Naive thymus-derived CD4-positive, alpha-beta T cell (primary cell): ENCODE results near the gene MLST8. TPM values are rescaled to one million over a fixed set of nuclear protein-coding genes. Genes with fewer than 3 reads are reported as not detected.

Experiments
- ATAC-seq: fragments of 150-1000 bp; cut with Tn5 transposase; 2 replicates; pipeline ENCODE4 v1.10.0; 2021; ENCODE audit warnings: mild to moderate bottlenecking, moderate library complexity
- CTCF ChIA-PET: fragments of 350-600 bp; sonication (Branson Sonifier 250); formaldehyde crosslinking; loops from one replicate; lab custom pipeline; 2021; ENCODE audit warnings: antibody characterized with exemption; lab: Charles Lee
- POLR2A ChIA-PET: fragments of 350-600 bp; sonication (Branson Sonifier 250); formaldehyde crosslinking; loops from one replicate; lab custom pipeline; 2021; ENCODE audit warnings: antibody characterized with exemption, inconsistent platforms; lab: Charles Lee
- DNase-seq, 9 donors: peaks; one replicate each; pipeline versions ENCODE4 v3.0.0 to v3.0.0-alpha.2; 2020 to 2022; ENCODE audit warnings: mixed read lengths in 1 of 9
- H3K27ac ChIP-seq: one replicate; pipeline ENCODE4 v1.7.0; 2013; ENCODE audit warnings: mild to moderate bottlenecking, low read depth, low read length, moderate library complexity
- H3K27me3 ChIP-seq, 2 donors: one replicate each; pipeline ENCODE4 v1.7.0; 2013; ENCODE audit warnings: low read length in 2 of 2, mild to moderate bottlenecking in 2 of 2, moderate library complexity in 2 of 2; ENCODE audit not compliant: control insufficient read depth in 2 of 2, insufficient read depth in 2 of 2
- H3K36me3 ChIP-seq, 3 experiments: 1 replicate in 2 of 3; 2 replicates in 1 of 3; pipeline ENCODE4 v1.7.0; 2013; ENCODE audit warnings: low read length in 3 of 3, mild to moderate bottlenecking in 3 of 3, moderate library complexity in 1 of 3; ENCODE audit not compliant: insufficient read depth in 3 of 3, control insufficient read depth in 2 of 3
- H3K4me1 ChIP-seq, 2 donors: one replicate each; pipeline ENCODE4 v1.7.0; 2013; ENCODE audit warnings: low read length in 2 of 2, mild to moderate bottlenecking in 2 of 2, moderate library complexity in 1 of 2; ENCODE audit not compliant: control insufficient read depth in 2 of 2, insufficient read depth in 2 of 2
- H3K4me3 ChIP-seq: 2 replicates; pipeline ENCODE4 v1.7.0; 2013; ENCODE audit warnings: mild to moderate bottlenecking, low read length
- H3K9me3 ChIP-seq, 3 experiments: 1 replicate in 2 of 3; 2 replicates in 1 of 3; pipeline ENCODE4 v1.7.0; 2013; ENCODE audit warnings: low read length in 3 of 3; ENCODE audit not compliant: control insufficient read depth in 2 of 3
- H3K27ac Mint-ChIP-seq, 9 donors: one replicate each; pipeline ENCODE4 v1.8.0; 2020 to 2022; ENCODE audit warnings: mixed read lengths in 9 of 9, mild to moderate bottlenecking in 8 of 9, moderate library complexity in 5 of 9, inconsistent platforms in 2 of 9
- H3K27me3 Mint-ChIP-seq, 5 donors: one replicate each; pipeline ENCODE4 v1.8.0; 2021 to 2022; ENCODE audit warnings: mixed read lengths in 5 of 5, mild to moderate bottlenecking in 1 of 5
- H3K36me3 Mint-ChIP-seq, 5 donors: one replicate each; pipeline ENCODE4 v1.8.0; 2020 to 2022; ENCODE audit warnings: mixed read lengths in 5 of 5, mild to moderate bottlenecking in 3 of 5, inconsistent platforms in 1 of 5
- H3K4me1 Mint-ChIP-seq, 7 donors: one replicate each; pipeline ENCODE4 v1.8.0; 2020 to 2022; ENCODE audit warnings: mixed read lengths in 7 of 7, mild to moderate bottlenecking in 3 of 7, inconsistent platforms in 1 of 7
- H3K4me3 Mint-ChIP-seq, 10 donors: one replicate each; pipeline ENCODE4 v1.8.0; 2020 to 2022; ENCODE audit warnings: mild to moderate bottlenecking in 10 of 10, mixed read lengths in 10 of 10, moderate library complexity in 6 of 10, inconsistent platforms in 2 of 10
- H3K9me3 Mint-ChIP-seq, 11 donors: one replicate each; pipeline ENCODE4 v1.8.0; 2020 to 2022; ENCODE audit warnings: mixed read lengths in 11 of 11, mild to moderate bottlenecking in 4 of 11, inconsistent platforms in 1 of 11, moderate library complexity in 1 of 11
- intact Hi-C, 2 donors: fragments of 100-400 bp; cut with micrococcal nuclease; formaldehyde crosslinking; loops; one replicate each; pipeline ENCODE4 v1.15.1; 2023
- polyA plus RNA-seq, 2 donors: library from polyadenylated mRNA; unstranded; fragments of 300-500 nt; fragmentation: Illumina TruSeq; gene quantifications; one replicate each; pipeline ENCODE4 v1.2.3, GENCODE V29; 2021
- total RNA-seq, 6 experiments: library from RNA in 5 of 6; stranded (reverse) in 5 of 6; gene quantifications; 1 replicate in 5 of 6; 2 replicates in 1 of 6; pipeline ENCODE4 v1.2.3 and lab custom pipeline; 2021 to 2026

MLST8 gene
- total and polyA plus RNA-seq, 7 experiments from 2014 or later, result 20.7 to 41.2 (median 35.5) TPM

GRCh38 chr16:2250652-2251295 is 45.5 kb downstream of the MLST8 start:
- H3K27me3 ChIP-seq, result no peaks in the 10 kb centered on the region
- intact Hi-C loops, result loop anchor here (1.0 to 5.0 kb wide), 8 partner anchors 18 to 237 kb away; partner anchors contain the start of genes E4F1 (in 2 of the 2), RNPS1 (in 2 of the 2), MLST8 (in 1 of the 2) and TRAF7 (in 1 of the 2)
- peak overlapping the region; percentile 62 for H3K4me3 ChIP-seq
- peaks cover 0 to 34% (median 5%) of the 10 kb centered on the region in 3 experiments for H3K36me3 ChIP-seq
- no peaks in the 10 kb centered on the region for H3K9me3 ChIP-seq
- H3K9me3 Mint-ChIP-seq, result no peaks in the 10 kb centered on the region
- H3K36me3 Mint-ChIP-seq, result peaks cover 0 to 19% (median 6%) of the 10 kb centered on the region in 5 donors
- H3K27me3 Mint-ChIP-seq, result no peaks in the 10 kb centered on the region
- peaks cover 7% of the 10 kb centered on the region in 2 donors for H3K4me1 ChIP-seq
- H3K4me1 Mint-ChIP-seq, result peaks cover 0 to 8% (median 6%) of the 10 kb centered on the region in 7 donors
- peak overlapping the region; percentile 85 to 94 (median 91) for H3K27ac Mint-ChIP-seq
- H3K27ac ChIP-seq, result peak overlapping the region; percentile 76
- DNase-seq (peak in 6 of 9 donors; percentile 25 to 49 (median 41)), ATAC-seq (peak; percentile 28)
- H3K4me3 Mint-ChIP-seq, result peak overlapping the region; percentile 85 to 94 (median 89)
- CTCF ChIA-PET, result interaction anchor here (0.6 to 2.5 kb wide), 4 partner anchors 52 to 110 kb away, joined by 3 to 32 read pairs (median 4); partner anchors contain the start of gene CASKIN1
- POLR2A ChIA-PET, result interaction anchor here (1.0 to 2.0 kb wide), 7 partner anchors 19 to 96 kb away, joined by 4 to 9 read pairs (median 4); partner anchors contain the start of gene TRAF7

GRCh38 chr16:2251296-2252111 is 46.2 kb downstream of the MLST8 start, which contains the start of gene ECI1:
ECI1 (minus strand) TSS chr16:2251587; CDS start chr16:2251566, 21 bp downstream.
- Mint-ChIP-seq H3K4me1 (peaks cover 0 to 10% (median 7%) of the 10 kb centered on the region in 7 donors), H3K9me3 (no peaks in the 10 kb centered on the region), H3K27me3 (no peaks in the 10 kb centered on the region), H3K27ac (peak within 1 kb of the TSS; percentile 85 to 94 (median 91)), H3K36me3 (peaks cover 3 to 20% (median 9%) of the 10 kb centered on the region in 5 donors), H3K4me3 (peak within 1 kb of the TSS; percentile 85 to 94 (median 89))
- Histone ChIP-seq H3K4me1 (peaks cover 7% of the 10 kb centered on the region in 2 donors), H3K36me3 (peaks cover 5 to 34% (median 5%) of the 10 kb centered on the region in 3 experiments), H3K4me3 (peak within 1 kb of the TSS; percentile 62), H3K9me3 (no peaks in the 10 kb centered on the region), H3K27me3 (no peaks in the 10 kb centered on the region), H3K27ac (peak within 1 kb of the TSS; percentile 76)
- ChIA-PET POLR2A (interaction anchor here (0.7 to 2.0 kb wide), 16 partner anchors 12 to 281 kb away, joined by 3 to 9 read pairs (median 4); partner anchors contain the start of genes AMDHD2, MLST8, PGP and RNPS1), CTCF (interaction anchor here (0.6 to 2.5 kb wide), 5 partner anchors 42 to 111 kb away, joined by 3 to 32 read pairs (median 3); partner anchors contain the start of gene CASKIN1)
- ATAC-seq, result peak; percentile 91
- DNase-seq, result peak; percentile 48 to 90 (median 62)
- intact Hi-C loops, result loop anchor here (1.0 to 5.0 kb wide), 8 partner anchors 17 to 236 kb away; partner anchors contain the start of genes E4F1 (in 2 of the 2), RNPS1 (in 2 of the 2), MLST8 (in 1 of the 2) and TRAF7 (in 1 of the 2)

- intact Hi-C loops, result loop anchor here in 1 of 2 donors (5.0 kb wide), 1 partner anchor 95 kb away; the partner anchor contains the start of gene TRAF7
- H3K9me3 Mint-ChIP-seq, result no peaks in the 10 kb centered on the region
- ATAC-seq (no peak), DNase-seq (no peak)
- H3K4me3 Mint-ChIP-seq, result peak overlapping the region in 5 of 10 donors; percentile 10 to 80 (median 32)
- H3K27me3 Mint-ChIP-seq, result no peaks in the 10 kb centered on the region
- no peak overlapping the region for H3K27ac ChIP-seq
- H3K36me3 Mint-ChIP-seq, result peaks cover 7 to 25% (median 13%) of the 10 kb centered on the region in 5 donors
- ChIA-PET CTCF (interaction anchor here (0.6 to 2.5 kb wide), 3 partner anchors 43 to 166 kb away, joined by 3 to 32 read pairs (median 3); partner anchors contain the start of gene CASKIN1), POLR2A (interaction anchor here (1.1 to 2.0 kb wide), 5 partner anchors 10 to 248 kb away, joined by 3 to 9 read pairs (median 5); partner anchors contain the start of genes PGP and TRAF7)
- H3K27me3 ChIP-seq, result no peaks in the 10 kb centered on the region
- peak overlapping the region; percentile 31 to 89 (median 70) for H3K27ac Mint-ChIP-seq
- peaks cover 9 to 44% (median 14%) of the 10 kb centered on the region in 3 experiments for H3K36me3 ChIP-seq
- H3K4me3 ChIP-seq, result no peak overlapping the region
- H3K9me3 ChIP-seq, result no peaks in the 10 kb centered on the region
- peaks cover 7% of the 10 kb centered on the region in 2 donors for H3K4me1 ChIP-seq
- H3K4me1 Mint-ChIP-seq, result peaks cover 0 to 15% (median 7%) of the 10 kb centered on the region in 7 donors
These were observed 47.5 kb downstream of the MLST8 start for GRCh38 chr16:2252806-2253148.

- Histone ChIP-seq H3K27ac (no peak overlapping the region), H3K4me3 (no peak overlapping the region), H3K9me3 (no peaks in the 10 kb centered on the region), H3K4me1 (peaks cover 7% of the 10 kb centered on the region in 2 donors), H3K36me3 (peaks cover 9 to 50% (median 19%) of the 10 kb centered on the region in 3 experiments), H3K27me3 (no peaks in the 10 kb centered on the region)
- Mint-ChIP-seq H3K27me3 (no peaks in the 10 kb centered on the region), H3K9me3 (no peaks in the 10 kb centered on the region), H3K36me3 (peaks cover 7 to 29% (median 13%) of the 10 kb centered on the region in 5 donors), H3K4me1 (peaks cover 0 to 15% (median 7%) of the 10 kb centered on the region in 7 donors), H3K4me3 (peak overlapping the region in 3 of 10 donors; percentile 10 to 80 (median 20)), H3K27ac (peak overlapping the region in 4 of 9 donors; percentile 68 to 89 (median 76))
- POLR2A ChIA-PET, result interaction anchor here (0.9 to 1.1 kb wide), 2 partner anchors 38 to 499 kb away, joined by 3 read pairs; partner anchors contain the start of genes PGP and SRRM2
- intact Hi-C loops, result loop anchor here in 1 of 2 donors (5.0 kb wide), 1 partner anchor 96 kb away; the partner anchor contains the start of gene TRAF7
- no peak for DNase-seq
- CTCF ChIA-PET, result interaction anchor here (0.6 kb wide), 1 partner anchor 166 kb away, joined by 3 read pairs; no protein-coding TSS in a partner anchor
- no peak for ATAC-seq
These were observed 48.0 kb downstream of the MLST8 start for GRCh38 chr16:2253293-2253692.

- ATAC-seq, result no peak
- no peaks in the 10 kb centered on the region for H3K27me3 ChIP-seq
- H3K4me3 Mint-ChIP-seq, result no peak overlapping the region
- ChIA-PET CTCF (interaction anchor here (0.6 kb wide), 1 partner anchor 9 kb away, joined by 3 read pairs; no protein-coding TSS in a partner anchor), POLR2A (interaction anchor here (1.6 kb wide), 1 partner anchor 12 kb away, joined by 6 read pairs; no protein-coding TSS in a partner anchor)
- no peak overlapping the region for H3K27ac ChIP-seq
- H3K9me3 ChIP-seq, result no peaks in the 10 kb centered on the region
- H3K27ac Mint-ChIP-seq, result peak overlapping the region in 3 of 9 donors; percentile 25 to 56 (median 41)
- intact Hi-C loops, result no loop called here
- no peaks in the 10 kb centered on the region for H3K27me3 Mint-ChIP-seq
- peaks cover 22 to 78% (median 25%) of the 10 kb centered on the region in 3 experiments for H3K36me3 ChIP-seq
- DNase-seq, result no peak
- no peaks in the 10 kb centered on the region for H3K9me3 Mint-ChIP-seq
- peaks cover 0 to 8% (median 0%) of the 10 kb centered on the region in 7 donors for H3K4me1 Mint-ChIP-seq
- H3K36me3 Mint-ChIP-seq, result peaks cover 8 to 36% (median 18%) of the 10 kb centered on the region in 5 donors
- H3K4me3 ChIP-seq, result no peak overlapping the region
- H3K4me1 ChIP-seq, result no peaks in the 10 kb centered on the region
These were observed 51.4 kb downstream of the MLST8 start for GRCh38 chr16:2256531-2257140.
